Activated effector memory CD4-positive, alpha-beta T cell treated with Interleukin-2 at 50 U/mL for 16 hours (primary cell): Measurements from ENCODE around the gene FGGY.
"Not testable (repeated sequence)": the region's sequence is repeated elsewhere in the genome, so short reads cannot be mapped to it uniquely, and the experiment has no call there.

ENCODE experiments used
- DNase-seq: peaks from one replicate; pipeline ENCODE4 v3.0.0-alpha.2; 2020

FGGY gene

GRCh38 chr1:59691261-59691660, 394.4 kb downstream of the FGGY start:
- DNase-seq: no peak

GRCh38 chr1:59692591-59692990, 395.7 kb downstream of the FGGY start:
- no peak for DNase-seq

- no peak for DNase-seq
These were observed 396.5 kb downstream of the FGGY start for GRCh38 chr1:59693406-59693805.

GRCh38 chr1:59695252-59695651, 398.4 kb downstream of the FGGY start:
- DNase-seq: no peak

GRCh38 chr1:59696421-59697115, 399.7 kb downstream of the FGGY start:
- DNase-seq: no peak

GRCh38 chr1:59697150-59697800, 400.4 kb downstream of the FGGY start:
- DNase-seq: no peak

GRCh38 chr1:59698386-59698785, 401.5 kb downstream of the FGGY start:
- DNase-seq: no peak

GRCh38 chr1:59699227-59699847, 402.4 kb downstream of the FGGY start:
- DNase-seq: no peak

- no peak for DNase-seq
These were observed 404.5 kb downstream of the FGGY start for GRCh38 chr1:59701376-59701775.

- no peak for DNase-seq
These were observed 406.5 kb downstream of the FGGY start for GRCh38 chr1:59703226-59703917.

GRCh38 chr1:59703918-59704378, 407.1 kb downstream of the FGGY start:
- DNase-seq: no peak

- DNase-seq: no peak
These were observed 407.8 kb downstream of the FGGY start for GRCh38 chr1:59704716-59705115.

- no peak for DNase-seq
These were observed 408.8 kb downstream of the FGGY start for GRCh38 chr1:59705466-59706302.

GRCh38 chr1:59706303-59706599, 409.4 kb downstream of the FGGY start:
- DNase-seq: no peak

- no peak for DNase-seq
These were observed 410.4 kb downstream of the FGGY start for GRCh38 chr1:59707178-59707791.

- no peak for DNase-seq
These were observed 412.4 kb downstream of the FGGY start for GRCh38 chr1:59709333-59709732.

- not testable (repeated sequence) for DNase-seq
These were observed 414.0 kb downstream of the FGGY start for GRCh38 chr1:59710920-59711319.

- no peak for DNase-seq
These were observed 417.3 kb downstream of the FGGY start for GRCh38 chr1:59714219-59714618.

- no peak for DNase-seq
These were observed 418.1 kb downstream of the FGGY start for GRCh38 chr1:59714966-59715365.

GRCh38 chr1:59716832-59717231, 419.9 kb downstream of the FGGY start:
- DNase-seq: no peak

- DNase-seq: no peak
These were observed 421.4 kb downstream of the FGGY start for GRCh38 chr1:59718064-59718988.
